Neuron (in vitro differentiated cells): ENCODE measurements around the gene C16orf89.
"Not testable (repeated sequence)": the region's sequence is repeated elsewhere in the genome, so short reads cannot be mapped to it uniquely, and the experiment has no call there.

Experiments
- H2AFZ ChIP-seq: one replicate; pipeline ENCODE4 v1.6.1; 2013; ENCODE audit warnings: low read depth, mild to moderate bottlenecking, inconsistent platforms, low read length, moderate library complexity
- H3K27me3 ChIP-seq: one replicate; pipeline ENCODE4 v1.6.1; 2013; ENCODE audit warnings: low read length; ENCODE audit not compliant: insufficient read depth
- H3K36me3 ChIP-seq: one replicate; pipeline ENCODE4 v1.6.1; 2013; ENCODE audit warnings: low read length; ENCODE audit not compliant: insufficient read depth
- H3K4me1 ChIP-seq: one replicate; pipeline ENCODE4 v1.6.1; 2013; ENCODE audit warnings: low read length; ENCODE audit not compliant: insufficient read depth
- H3K4me3 ChIP-seq: 2 replicates; pipeline ENCODE4 v1.5.1; 2013; ENCODE audit warnings: mild to moderate bottlenecking, low read length, moderate library complexity
- H3K9me3 ChIP-seq: one replicate; pipeline ENCODE4 v1.6.1; 2013; ENCODE audit warnings: low read length

Gene C16orf89

DNA sequence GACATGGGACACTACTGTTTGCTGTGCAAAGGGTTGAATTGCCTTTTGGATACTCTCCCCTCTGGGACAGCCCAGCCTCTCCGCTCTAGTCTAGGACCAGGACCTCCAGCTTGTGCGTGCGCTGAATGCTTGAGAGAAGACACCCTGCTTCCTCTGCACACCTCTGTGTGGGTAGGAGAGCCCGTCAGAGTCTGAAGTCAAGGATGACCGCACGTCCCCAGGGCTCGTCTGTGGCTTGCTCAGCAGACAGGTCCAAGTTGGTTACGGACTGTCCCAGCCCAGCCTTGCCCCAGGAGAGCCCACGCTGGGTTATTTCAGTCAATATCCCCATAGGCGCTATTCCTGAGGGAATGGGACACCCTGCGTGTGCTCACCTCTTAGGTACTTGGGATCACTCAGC is 3.7 kb downstream of the C16orf89 start:
- H2AFZ ChIP-seq, result no peak overlapping the region
- no peaks in the 10 kb centered on the region for H3K36me3 ChIP-seq
- peaks cover 2% of the 10 kb centered on the region for H3K4me1 ChIP-seq
- no peaks in the 10 kb centered on the region for H3K27me3 ChIP-seq
- H3K9me3 ChIP-seq, result no peaks in the 10 kb centered on the region
- H3K4me3 ChIP-seq, result no peak overlapping the region

DNA sequence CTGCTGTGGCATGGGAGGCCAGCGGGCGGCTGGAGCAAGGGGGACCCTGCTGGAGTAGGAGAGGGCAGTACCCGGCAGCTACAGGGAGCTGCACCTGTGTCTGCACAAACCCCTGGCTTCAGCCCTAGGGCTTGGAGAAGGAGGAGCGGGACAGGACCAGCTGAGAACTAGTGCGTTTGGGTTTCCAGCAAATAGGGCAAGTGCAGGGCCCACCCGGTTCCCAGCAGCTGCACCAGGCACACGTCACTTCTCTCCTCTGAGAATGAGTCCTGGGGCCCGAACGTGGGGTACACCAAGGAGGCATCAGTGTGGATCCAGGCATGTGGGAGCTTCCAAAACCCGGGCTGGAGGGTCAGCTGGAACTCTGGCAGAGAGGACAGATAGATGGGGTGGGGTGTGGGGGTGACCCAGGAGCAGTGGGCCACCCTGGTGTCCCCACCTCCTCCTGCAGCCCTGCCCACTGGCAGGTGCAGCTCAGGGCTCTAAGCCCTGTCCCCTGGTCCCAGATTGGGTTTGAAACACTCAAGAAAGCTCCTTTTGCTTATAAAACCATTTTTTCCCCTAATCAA is 5.6 kb downstream of the C16orf89 start:
- Histone ChIP-seq H2AFZ (no peak overlapping the region), H3K4me3 (no peak overlapping the region), H3K36me3 (no peaks in the 10 kb centered on the region), H3K4me1 (peaks cover 2% of the 10 kb centered on the region), H3K9me3 (no peaks in the 10 kb centered on the region), H3K27me3 (no peaks in the 10 kb centered on the region)

DNA sequence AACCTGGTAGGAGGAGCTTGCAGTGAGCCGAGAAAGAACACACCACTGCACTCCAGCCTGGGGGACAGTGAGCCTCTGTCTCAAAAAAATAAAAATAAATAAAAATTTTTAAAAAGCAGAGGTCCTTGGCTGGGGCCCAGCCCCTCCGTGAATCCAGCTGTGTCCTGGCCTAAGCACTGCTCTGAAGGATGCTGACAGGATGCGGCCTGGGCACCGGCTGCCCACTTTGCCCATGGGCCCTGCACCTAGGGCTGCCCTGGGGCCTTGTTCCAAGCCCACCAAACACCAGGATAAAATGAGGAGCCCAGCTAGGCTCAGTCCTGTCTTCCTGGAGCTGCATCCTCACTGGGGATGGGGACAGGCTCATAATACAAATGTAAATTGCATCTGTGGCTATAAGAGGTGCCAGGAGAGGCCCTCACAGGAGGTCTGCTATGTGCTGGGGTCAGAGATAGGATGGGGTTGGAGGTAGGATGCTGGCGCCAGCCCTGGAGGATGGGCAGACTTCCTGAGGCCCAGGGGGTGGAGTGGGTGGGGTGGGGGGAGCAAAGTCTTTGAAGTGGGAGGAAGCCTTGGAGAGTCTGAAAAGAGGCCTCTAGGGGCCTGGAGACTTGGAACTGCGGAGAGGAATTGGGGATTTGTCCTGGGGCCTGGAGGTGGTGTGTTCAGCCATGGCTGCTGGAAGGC is 6.2 kb downstream of the C16orf89 start:
- Histone ChIP-seq H2AFZ (no peak overlapping the region), H3K4me3 (no peak overlapping the region), H3K9me3 (no peaks in the 10 kb centered on the region), H3K4me1 (peaks cover 2% of the 10 kb centered on the region), H3K27me3 (no peaks in the 10 kb centered on the region), H3K36me3 (no peaks in the 10 kb centered on the region)

DNA sequence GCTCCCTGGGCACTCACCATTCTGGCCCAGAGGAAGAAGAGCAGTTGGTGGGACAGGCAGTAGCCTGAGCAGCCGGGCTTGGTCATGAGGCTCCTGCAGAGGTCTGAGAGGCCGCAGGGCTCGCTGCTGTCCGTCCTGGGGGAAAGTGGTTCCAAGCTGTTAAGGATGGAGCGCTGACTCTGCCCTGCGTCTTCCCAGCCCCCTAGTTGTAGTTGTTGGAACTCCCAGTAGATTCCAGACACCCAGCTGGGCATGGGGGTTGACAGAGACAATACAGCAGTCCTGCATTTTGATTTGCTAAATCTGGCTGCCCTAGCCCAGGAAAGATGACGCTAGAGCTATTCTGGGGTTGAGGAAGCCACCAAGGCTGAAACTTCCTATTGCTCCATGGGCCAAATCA is 7.3 kb downstream of the C16orf89 start:
- H2AFZ ChIP-seq, result no peak overlapping the region
- H3K4me1 ChIP-seq, result peaks cover 2% of the 10 kb centered on the region
- no peaks in the 10 kb centered on the region for H3K36me3 ChIP-seq
- H3K4me3 ChIP-seq, result no peak overlapping the region
- H3K27me3 ChIP-seq, result no peaks in the 10 kb centered on the region
- no peaks in the 10 kb centered on the region for H3K9me3 ChIP-seq

DNA sequence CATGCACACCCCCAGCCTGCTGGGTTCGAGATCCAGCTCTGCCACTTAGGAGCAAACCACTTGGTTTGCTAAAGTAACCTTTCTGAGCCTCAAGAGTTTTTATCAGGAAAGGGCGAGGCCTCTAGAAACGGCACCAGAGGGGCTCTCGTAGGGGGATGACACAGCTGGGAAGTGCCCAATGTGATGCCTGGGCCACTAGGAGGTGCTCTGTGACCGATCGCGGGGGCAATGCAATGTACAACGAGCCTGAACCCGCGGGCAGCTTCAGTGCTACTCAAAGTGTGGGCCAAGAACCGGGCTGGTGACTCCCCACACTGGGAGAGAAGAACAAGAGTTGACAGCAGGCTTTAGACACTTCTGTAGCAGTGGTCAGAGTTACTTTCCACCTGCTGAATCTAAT is 9.4 kb downstream of the C16orf89 start:
- Histone ChIP-seq H3K36me3 (no peaks in the 10 kb centered on the region), H3K4me3 (no peak overlapping the region), H3K27me3 (no peaks in the 10 kb centered on the region), H2AFZ (no peak overlapping the region), H3K4me1 (peaks cover 2% of the 10 kb centered on the region), H3K9me3 (no peaks in the 10 kb centered on the region)

DNA sequence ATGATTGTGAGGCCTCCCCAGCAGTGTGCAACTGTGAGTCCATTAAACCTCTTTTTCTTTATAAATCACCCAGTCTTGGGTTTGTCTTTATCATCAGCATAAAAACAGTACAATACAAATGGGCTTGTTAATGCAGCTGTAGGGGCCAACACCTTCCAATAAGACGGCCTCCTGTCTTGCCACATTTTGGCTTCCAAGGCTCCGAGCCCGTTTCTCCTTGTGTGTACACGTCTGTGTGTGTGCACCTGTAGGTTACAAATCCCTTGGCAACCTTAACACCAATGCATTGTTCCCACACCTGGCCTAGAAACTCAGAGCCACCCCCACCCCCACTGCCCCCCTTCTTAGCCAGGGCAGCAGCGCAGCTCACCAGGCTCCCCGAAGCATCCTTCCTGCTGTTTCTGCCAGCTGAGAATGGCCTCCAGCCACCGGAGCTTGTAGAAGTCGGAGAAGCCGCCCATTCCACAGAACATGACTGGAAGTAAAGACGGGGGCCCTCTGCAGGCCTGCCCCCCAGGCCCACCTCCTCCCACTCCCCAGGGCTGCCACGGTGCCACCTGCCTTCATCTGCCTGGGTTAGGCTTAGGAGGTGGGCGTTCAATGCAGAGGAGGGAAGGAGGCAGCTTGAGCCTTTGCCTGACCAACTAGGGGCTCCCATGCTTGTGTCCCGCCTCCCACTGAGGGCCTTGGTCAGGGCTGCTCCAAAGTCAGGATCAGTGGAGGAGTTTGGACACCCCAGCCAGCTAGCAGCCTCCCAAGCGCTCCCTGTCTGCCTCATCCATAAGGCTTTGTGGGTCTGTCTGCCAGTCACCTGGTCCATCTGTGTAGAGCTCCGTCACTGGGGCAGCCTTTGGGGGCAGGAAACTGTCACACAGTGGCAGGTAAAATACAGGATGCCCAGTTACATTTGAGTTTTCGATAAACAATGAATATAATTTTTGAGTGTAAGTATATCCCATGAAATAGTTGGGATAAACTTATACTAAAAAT is 10.6 kb downstream of the C16orf89 start:
- H3K9me3 ChIP-seq, result no peaks in the 10 kb centered on the region
- no peaks in the 10 kb centered on the region for H3K36me3 ChIP-seq
- peaks cover 2% of the 10 kb centered on the region for H3K4me1 ChIP-seq
- no peak overlapping the region for H3K4me3 ChIP-seq
- H2AFZ ChIP-seq, result no peak overlapping the region
- H3K27me3 ChIP-seq, result no peaks in the 10 kb centered on the region

DNA sequence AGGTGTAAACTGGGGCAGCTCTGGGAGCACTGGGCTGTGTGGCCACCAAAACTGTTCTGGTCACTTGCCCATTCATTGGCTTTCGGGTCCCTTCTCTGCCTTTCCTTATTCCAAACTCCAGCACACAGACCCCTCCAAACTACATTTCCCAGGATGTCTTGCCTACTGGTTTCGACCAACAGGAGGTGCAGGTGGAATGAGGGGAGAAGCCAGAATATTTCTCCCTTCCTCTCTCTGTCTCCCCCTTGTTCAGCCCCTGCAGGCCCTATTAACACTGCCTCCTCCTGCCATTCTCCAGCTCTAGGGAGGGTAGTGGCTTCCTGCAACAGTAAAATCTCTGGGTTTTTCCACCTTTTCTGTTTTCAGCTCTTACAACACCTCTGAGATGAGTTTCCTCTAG is 18.8 kb downstream of the C16orf89 start:
- Histone ChIP-seq H3K4me1 (no peaks in the 10 kb centered on the region), H2AFZ (no peak overlapping the region), H3K9me3 (no peaks in the 10 kb centered on the region), H3K36me3 (no peaks in the 10 kb centered on the region), H3K27me3 (no peaks in the 10 kb centered on the region), H3K4me3 (no peak overlapping the region)

DNA sequence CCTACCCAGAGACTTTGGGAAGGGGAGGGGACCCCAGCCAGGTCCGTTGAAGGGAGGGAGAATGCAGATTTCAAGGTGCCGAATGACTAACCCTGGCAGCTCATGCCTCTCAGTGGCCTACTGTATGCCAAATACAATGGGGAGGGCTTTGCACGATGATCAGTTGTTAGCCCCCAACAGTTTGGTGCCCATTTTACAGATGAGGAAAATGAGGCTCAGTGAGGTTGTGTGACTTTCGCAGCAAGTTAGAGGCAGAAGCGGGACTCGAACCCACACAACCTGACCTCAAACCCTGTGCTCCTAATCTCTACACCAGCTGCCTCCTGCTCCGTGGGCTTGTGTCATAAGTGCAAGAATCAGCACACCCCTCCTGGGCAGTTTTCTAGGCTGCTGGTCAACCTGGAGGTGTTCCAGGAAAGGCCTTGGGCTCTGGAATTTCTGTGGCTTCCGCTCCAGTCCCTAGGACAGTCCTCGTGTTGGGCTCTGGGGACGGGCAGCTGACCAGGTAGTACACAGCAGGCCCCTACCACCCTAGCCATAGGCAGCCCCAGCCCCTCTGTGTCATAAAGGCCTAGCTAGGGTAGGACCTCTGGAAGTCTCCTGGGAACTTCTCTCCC is 20.1 kb downstream of the C16orf89 start:
- no peaks in the 10 kb centered on the region for H3K4me1 ChIP-seq
- no peak overlapping the region for H2AFZ ChIP-seq
- H3K9me3 ChIP-seq, result no peaks in the 10 kb centered on the region
- no peaks in the 10 kb centered on the region for H3K36me3 ChIP-seq
- no peak overlapping the region for H3K4me3 ChIP-seq
- no peaks in the 10 kb centered on the region for H3K27me3 ChIP-seq

DNA sequence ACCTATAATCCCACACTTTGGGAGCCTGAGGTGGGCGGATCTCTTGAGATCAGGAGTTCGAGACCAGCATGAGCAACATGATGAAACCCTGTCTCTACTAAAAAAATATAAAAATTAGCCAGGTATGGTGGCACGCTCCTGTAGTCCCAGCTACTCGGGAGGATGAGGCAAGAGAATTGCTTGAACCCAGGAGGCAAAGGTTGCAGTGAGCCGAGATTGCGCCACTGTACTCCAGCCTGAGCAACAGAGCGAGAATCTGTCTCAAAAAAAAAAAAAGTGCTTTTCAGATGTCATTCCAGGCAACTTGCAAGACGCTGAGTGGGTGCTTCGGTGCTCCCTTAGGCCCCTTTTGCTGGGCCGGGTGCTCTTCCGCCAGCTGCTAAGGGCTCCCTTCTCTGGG is 21.2 kb downstream of the C16orf89 start:
- H3K9me3 ChIP-seq, H2AFZ ChIP-seq, H3K4me3 ChIP-seq, H3K36me3 ChIP-seq, H3K27me3 ChIP-seq, H3K4me1 ChIP-seq: not testable (repeated sequence)

DNA sequence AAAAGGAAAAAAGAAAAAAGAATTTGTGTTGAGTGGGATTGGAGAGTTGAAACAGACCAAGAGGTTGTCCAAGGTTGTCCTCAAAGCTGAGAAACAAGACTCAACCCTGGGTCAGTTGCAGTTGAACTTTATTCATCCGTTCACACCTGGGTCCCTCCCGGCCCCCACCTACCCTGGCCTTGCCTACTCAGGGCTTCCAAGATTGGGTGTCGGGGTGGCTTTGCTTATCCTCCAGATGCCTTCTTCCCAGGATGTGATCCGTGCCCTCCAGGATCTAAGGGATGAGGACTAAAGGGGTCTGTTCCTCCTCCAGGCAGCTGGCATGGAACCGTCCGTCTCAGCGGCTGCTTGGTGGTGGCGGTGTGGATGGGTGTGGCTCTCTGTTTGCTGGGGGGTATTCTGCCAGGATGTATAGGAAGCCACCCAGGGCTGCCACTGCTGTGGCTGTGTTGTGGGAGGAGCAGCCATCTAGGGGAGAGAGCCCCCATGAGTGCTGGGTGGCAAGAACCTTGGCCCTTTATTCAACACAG is 21.7 kb downstream of the C16orf89 start:
- Histone ChIP-seq H3K4me3 (no peak overlapping the region), H2AFZ (no peak overlapping the region), H3K9me3 (no peaks in the 10 kb centered on the region), H3K4me1 (no peaks in the 10 kb centered on the region), H3K36me3 (no peaks in the 10 kb centered on the region), H3K27me3 (no peaks in the 10 kb centered on the region)

DNA sequence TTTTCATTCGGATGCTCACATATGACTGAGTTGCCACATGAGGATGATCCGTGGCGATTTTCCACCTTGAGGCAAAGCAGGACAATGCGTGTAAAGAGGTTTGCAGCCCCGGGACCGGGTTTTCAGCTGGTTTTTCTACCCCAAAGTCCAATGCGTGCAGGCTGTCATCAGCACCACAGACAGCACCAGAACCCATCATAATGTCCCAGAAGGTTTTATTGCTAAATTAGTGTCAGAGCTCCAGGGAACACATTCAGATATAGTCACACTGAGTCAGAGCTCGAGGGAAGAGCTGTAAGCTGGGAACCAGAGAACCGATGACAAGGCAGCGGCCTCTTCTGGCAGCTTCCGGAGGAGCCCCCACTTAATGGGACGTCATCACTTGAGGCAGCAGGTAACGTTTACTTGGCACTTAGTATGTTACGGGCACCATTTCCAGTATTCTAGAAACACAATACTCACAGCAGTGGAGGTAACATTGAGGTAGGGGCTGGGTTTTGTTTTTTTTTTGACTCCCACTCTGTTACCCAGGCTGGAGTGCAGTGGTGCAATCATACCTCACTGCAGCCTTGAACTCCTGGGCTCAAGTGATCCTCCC is 23.1 kb downstream of the C16orf89 start:
- H3K36me3 ChIP-seq, result no peaks in the 10 kb centered on the region
- H3K4me3 ChIP-seq, result no peak overlapping the region
- no peaks in the 10 kb centered on the region for H3K27me3 ChIP-seq
- H2AFZ ChIP-seq, result no peak overlapping the region
- no peaks in the 10 kb centered on the region for H3K4me1 ChIP-seq
- no peaks in the 10 kb centered on the region for H3K9me3 ChIP-seq

DNA sequence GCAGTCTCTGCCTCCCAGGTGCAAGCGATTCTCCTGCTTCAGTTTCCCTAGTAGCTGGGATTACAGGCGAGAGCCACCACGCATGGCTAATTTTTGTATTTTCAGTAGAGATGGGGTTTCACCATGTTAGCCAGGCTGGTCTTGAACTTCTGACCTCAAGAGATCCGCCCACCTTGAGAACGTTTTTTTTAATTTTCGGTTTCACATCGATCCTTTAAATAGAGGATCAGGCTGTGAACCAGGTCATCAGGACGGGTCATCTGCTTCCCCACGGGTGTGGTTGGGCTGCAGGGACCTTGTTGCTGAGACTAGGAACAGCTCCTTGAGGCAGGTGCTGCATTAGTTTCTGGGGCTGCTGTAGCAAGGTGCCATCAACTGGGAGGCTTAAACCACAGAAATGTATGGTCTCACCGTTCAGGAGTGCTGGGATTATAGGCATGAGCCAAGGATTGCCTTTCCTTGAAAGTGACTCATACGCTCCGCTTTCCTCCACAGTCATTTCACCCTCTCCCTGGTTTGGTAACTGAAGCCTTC is 24.1 kb downstream of the C16orf89 start:
- no peak overlapping the region for H3K4me3 ChIP-seq
- H3K36me3 ChIP-seq, result no peaks in the 10 kb centered on the region
- no peaks in the 10 kb centered on the region for H3K4me1 ChIP-seq
- no peak overlapping the region for H2AFZ ChIP-seq
- no peaks in the 10 kb centered on the region for H3K9me3 ChIP-seq
- H3K27me3 ChIP-seq, result no peaks in the 10 kb centered on the region
